ENCODE results near the gene MUSTN1. TPM values are rescaled to one million over a fixed set of nuclear protein-coding genes. Genes with fewer than 3 reads are reported as not detected.

MUSTN1 gene
- total and polyA plus RNA-seq, 2 donors (not counting 3 experiments of a cell fraction or from before 2014, with no cell fraction given): 1.1 to 2.2 TPM

GRCh38 chr3:52824037-52824436 is 10.8 kb downstream of the MUSTN1 start:
- H3K36me3 ChIP-seq (ENCODE audit: control insufficient read depth in 2 of 2, extremely low read depth in 1 of 2, insufficient read depth in 2 of 2, low read length in 2 of 2): no peaks in the 10 kb centered on the region
- dilution Hi-C loops (cut with MboI; ENCODE audit: extremely low pct_ligation_motif_present, low sequenced_read_pairs) (no loop called here), intact Hi-C loops (cut with micrococcal nuclease) (no loop called here)
- TF ChIP-seq GATA2 (IDR thresholded peaks at IDR 0.05; ENCODE audit: insufficient read depth, insufficient read length, low read depth, low read length) (no peak), MYC (IDR thresholded peaks at IDR 0.05; ENCODE audit: low read depth, low read length) (no peak), POLR2A (IDR thresholded peaks at IDR 0.05; ENCODE audit: low read depth, low read length) (no peak), MAX (IDR thresholded peaks at IDR 0.05; ENCODE audit: insufficient read depth, insufficient read length) (no peak), CTCF (IDR thresholded peaks at IDR 0.05; ENCODE audit: extremely low read depth in 1 of 2, insufficient read depth in 1 of 2, low read depth in 1 of 2, low read length in 2 of 2) (no peak), FOS (IDR thresholded peaks at IDR 0.05; ENCODE audit: borderline replicate concordance, insufficient read depth, low read length) (no peak), JUN (IDR thresholded peaks at IDR 0.05; ENCODE audit: borderline replicate concordance, insufficient read depth, insufficient read length, low read depth) (no peak), EZH2 (IDR thresholded peaks at IDR 0.05; ENCODE audit: borderline replicate concordance, low read depth, low read length, severe bottlenecking) (no peak), POLR2AphosphoS5 (IDR thresholded peaks at IDR 0.05; ENCODE audit: insufficient read depth, low read depth, low read length) (no peak)
- no peak overlapping the region for H3K4me3 ChIP-seq (replicated peaks in 1 of 3; ENCODE audit: insufficient read depth in 1 of 3, low read depth in 1 of 3, low read length in 3 of 3)
- DNase-seq (ENCODE audit: low read depth, low spot score): no peak
- no peak overlapping the region for H3K27ac ChIP-seq (ENCODE audit: insufficient read depth, low read depth, low read length)
- no peaks in the 10 kb centered on the region for H3K9me3 ChIP-seq (replicated peaks; ENCODE audit: control insufficient read depth, insufficient read depth, low read length)
- ChIA-PET CTCF (no interaction called here), POLR2A (no interaction called here)
- H3K4me2 ChIP-seq (ENCODE audit: insufficient read depth, low read length): no peak overlapping the region
- H3K27me3 ChIP-seq (ENCODE audit: control insufficient read depth in 2 of 2, insufficient read depth in 2 of 2, low read length in 2 of 2): no peaks in the 10 kb centered on the region
- no TSS peak for BruUV-seq (replicated peaks)
- H2AFZ ChIP-seq (ENCODE audit: low read depth, low read length): no peak overlapping the region
- no peak overlapping the region for H3K9ac ChIP-seq (replicated peaks; ENCODE audit: extremely low read depth, insufficient read depth, low read length)
- H4K20me1 ChIP-seq (replicated peaks; ENCODE audit: control insufficient read depth, extremely low read depth, insufficient read depth, low read length): no peaks in the 10 kb centered on the region
- no peak for FAIRE-seq
- H3K79me2 ChIP-seq (ENCODE audit: control insufficient read depth, insufficient read depth, low read length): no peaks in the 10 kb centered on the region
- H3K9me1 ChIP-seq (replicated peaks; ENCODE audit: control insufficient read depth, extremely low read depth, insufficient read depth, low read length): no peaks in the 10 kb centered on the region
- H3K4me1 ChIP-seq (ENCODE audit: control insufficient read depth, extremely low read depth, insufficient read depth, low read length): no peaks in the 10 kb centered on the region
